HG02610 (cell line): ENCODE measurements around the gene LRP1B.

Experiments used
- ATAC-seq: cut with Tn5 transposase; IDR thresholded peaks from one replicate; pipeline ENCODE4 v1.9.1; 2021; ENCODE audit warnings: mild to moderate bottlenecking, moderate library complexity; ENCODE audit not compliant: unreplicated experiment

LRP1B gene

DNA sequence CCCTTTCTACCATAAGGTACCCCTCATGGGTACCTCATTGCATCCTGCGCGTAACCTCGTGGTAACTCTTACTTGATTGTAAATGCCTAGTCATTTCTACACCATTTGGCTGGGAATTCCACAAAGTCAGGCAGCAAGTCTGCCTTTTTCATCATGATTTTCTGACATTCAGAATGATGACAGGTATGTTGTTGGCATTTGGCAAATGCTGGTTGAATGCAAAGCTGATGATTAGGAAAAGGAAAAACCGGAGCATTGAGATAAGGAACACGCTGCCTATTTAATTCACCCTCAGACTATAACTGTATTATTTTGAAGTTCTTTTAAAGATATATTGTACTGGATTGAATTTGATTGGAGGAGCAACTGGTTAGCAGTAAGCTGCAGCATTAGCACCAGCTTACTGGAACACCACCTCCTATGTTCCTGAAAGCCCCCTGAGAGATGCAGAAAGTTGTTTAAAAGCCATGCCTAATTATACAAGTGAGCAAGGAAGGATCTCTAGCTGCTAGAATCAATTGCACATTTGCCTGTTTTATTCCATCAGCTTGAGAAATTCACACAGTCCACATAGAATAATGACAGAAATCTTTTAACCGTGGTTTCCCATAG, 520.1 kb downstream of the LRP1B start:
- no peak for ATAC-seq

DNA sequence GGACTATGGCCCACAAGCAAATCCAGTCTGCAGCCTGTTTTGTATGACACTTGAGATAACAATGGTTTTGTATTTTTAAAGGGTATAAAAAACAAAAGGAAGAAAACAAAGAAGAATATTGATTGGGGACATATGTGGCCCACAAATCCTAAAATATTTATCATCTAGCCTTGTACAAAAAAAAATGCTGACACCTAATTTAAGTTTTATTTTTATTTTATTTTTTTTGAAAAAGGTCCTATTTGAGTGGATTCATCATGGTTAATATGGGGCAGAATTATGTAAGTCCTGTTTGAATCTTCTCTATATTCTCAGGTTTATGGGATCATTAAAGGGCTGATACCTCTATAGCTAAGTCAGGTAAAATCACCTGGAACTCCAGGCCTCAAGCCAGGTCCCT, 525.7 kb downstream of the LRP1B start:
- ATAC-seq = no peak

DNA sequence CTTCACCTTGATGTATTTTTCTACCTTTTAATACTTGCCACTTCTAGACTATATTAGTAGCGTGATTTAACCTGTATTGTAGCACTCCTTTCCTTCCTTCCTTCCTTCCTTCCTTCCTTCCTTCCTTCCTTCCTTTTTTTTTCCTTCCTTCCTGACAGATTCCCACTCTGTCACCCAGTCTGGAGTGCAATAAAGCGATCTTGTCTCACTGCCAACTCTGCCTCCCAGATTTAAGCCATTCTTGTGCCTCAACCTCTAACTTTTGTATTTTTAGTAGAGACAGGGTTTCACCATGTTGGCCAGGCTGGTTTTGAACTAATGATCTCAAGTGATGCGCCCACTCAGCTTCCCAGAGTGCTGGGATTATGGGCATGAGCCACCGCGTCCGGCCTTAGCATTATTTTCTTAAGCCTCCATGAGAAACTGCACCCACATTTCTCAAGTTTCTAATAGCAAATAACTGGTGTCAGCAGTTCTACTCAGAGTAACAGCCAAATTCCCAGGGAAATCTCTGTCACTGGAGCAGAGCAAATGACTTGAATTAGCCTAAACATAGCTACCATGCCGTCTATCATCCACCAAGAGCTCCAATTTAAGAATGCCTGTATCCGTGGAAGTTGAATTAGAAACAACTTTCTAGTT, 529.2 kb downstream of the LRP1B start:
- no peak for ATAC-seq

DNA sequence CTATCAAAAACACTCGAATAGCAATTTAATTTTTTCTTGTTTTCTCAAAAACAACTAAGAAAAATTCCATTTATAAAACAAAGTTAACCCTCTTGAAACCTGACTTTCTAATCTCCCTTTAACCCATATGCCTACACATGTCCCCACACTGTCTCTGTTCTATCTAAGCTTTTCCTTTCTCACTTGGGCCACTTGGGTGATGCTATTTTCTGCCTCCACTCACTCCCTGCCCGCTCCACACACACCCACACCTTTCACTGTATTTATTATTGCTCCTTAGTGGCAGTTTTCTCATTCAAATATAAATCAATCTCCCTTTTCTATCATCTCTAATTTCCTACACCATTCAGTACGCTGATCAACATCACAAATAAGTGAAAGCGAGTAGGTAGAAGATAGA, 531.1 kb downstream of the LRP1B start:
- no peak for ATAC-seq

DNA sequence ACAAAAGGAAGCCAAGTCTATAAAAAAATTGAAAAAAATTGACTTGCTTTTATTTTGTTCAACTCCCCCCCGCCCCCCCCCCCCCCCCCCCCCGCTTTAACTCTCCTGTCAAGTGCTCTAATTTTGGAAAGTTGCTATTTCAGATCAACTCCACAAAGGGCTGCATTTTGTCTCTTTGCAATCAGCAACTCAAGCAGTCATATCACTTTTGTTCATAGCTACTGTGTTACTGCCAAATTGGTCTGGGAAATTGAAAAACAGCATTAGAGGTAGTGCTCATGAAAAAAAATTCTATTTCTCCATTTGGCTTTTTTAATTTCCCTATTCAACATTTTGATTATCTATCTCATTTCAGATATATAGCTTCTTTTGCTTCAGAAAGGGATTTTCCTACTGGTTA, 531.8 kb downstream of the LRP1B start:
- no peak for ATAC-seq

DNA sequence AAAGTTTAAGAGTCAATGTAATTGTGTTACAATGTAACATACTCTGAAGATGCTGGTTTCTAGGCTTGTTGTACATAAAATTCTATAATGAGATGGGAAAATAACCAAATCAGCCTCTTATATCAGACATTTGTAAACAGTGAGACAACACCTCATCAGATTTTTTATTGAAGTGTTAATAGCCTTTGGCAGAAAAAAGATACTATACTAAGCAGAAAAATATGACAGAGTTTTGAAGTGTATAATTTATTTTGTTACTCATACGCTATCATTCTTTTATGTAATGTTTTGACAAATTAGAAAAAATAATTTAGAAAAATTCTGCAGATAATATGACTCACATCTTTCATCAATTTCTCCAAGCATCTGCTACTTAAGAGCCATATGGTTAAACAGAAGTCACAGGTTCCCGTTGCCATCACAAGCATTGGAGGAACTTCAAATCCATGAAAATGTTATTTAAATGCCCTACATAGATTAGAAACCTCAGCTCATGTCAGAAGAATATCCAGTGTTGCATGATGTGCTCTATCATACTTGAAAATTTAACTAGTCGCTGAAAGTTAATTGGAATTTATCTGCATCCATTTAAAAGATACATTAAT, 535.4 kb downstream of the LRP1B start:
- ATAC-seq = no peak

DNA sequence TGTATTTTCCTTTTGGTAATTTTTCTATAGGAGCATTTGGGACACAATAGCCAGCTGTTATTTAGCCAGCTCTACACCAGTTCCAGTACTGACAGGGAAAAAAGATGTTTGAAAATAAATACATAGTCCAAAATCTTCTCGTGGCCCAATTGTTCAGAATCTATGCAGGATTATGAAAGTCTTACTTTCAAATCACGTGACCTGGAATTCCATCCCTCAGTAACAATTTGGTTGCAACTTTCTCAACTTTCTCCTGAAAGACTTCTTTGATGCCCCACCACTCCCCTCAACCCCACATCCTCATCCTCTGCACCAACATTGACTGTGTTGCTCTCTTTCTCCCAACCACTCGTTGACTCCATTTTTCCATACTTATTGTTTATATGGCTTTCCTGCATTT, 539.0 kb downstream of the LRP1B start:
- no peak for ATAC-seq

DNA sequence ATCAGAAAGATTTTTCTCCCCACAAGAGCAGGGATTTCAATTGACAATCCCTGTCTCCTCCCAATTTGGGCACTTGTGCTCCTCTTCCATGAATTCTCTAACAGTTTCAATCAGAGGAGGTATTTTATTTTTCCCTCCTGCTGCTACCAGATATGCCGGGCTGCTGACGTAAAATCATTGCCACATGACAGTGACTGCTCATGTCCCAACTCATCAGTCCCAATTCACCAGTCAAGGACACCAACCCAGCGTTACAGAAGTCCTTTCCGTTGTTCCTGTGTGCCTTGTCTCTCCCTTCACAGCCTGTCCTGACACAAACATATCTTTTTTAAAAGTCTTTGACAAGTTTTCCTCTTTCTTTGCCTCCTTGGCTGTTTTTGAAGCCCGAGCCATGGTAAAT, 540.2 kb downstream of the LRP1B start:
- no peak for ATAC-seq

DNA sequence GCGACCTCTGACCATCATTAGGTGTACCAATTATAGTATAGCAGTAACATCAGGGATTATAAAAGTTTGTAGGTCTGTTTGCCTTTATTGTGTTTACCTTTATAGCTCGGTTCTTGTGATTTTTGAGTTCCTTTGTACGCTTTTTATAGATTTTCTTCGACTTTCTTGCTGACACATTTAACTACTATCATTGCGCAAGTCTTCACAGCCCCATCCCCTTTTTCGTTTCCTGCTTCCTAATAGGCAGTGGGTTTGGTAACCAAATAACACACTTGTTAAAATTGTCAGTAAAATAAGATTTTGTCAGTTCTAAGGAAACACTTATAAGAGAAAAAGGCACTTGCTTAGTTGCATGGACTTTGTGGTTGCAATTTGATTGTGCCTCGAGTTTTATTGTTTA, 541.5 kb downstream of the LRP1B start:
- no peak for ATAC-seq

DNA sequence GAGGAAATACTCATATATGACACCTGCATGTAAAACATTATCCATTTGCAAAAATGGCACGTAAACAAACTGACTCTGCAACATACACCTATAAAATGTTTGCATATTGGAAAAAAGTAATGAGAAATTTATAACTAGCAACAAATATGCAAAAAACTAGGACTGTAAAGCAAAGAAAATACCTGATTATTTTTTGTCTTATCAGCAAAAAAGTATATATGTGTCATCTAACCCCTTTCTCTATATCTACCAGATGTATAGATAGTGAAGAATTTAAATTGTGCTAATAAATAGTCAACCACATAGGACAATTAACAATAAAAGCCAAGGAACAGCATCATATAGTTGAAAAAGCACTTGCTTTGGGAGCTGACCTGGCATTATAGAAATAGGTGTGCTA, 543.8 kb downstream of the LRP1B start:
- ATAC-seq = no peak

DNA sequence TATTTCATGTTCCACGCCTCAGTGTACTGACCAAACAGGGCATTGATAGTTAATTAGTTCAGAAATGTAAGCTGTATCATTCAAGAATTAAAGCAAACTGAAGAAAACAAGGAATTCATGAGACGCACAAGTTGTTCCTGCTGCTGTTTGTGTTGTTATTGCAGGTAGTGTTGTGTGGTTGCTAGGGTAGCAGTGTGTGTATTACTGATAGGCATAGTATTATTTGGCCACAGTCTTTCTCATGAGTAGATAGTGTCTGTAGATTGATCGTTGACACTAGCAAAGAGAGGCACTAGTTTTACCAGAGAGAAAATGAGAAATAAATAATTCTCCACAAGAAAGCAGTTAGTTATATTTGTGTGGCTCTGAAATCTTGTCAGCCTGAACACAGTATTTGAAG, 548.6 kb downstream of the LRP1B start:
- ATAC-seq = no peak

DNA sequence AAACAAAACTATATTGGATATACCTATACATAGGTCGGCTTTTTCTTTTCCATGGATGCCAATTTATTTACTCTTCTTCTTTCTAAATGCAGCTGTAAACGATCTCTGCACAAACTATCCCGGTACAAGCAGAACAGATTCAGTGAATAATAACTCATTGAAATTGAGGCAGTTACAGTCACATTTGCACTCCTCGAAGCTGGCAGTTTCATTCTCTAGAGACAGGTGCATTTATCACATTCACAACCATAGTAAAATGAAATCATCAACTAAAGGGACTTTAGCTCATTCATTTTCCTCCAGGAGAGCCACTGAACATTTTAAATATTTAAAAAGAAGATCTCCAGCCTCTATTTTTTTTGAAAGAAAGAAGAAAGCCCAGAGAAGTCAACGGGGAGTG, 551.7 kb downstream of the LRP1B start:
- no peak for ATAC-seq

DNA sequence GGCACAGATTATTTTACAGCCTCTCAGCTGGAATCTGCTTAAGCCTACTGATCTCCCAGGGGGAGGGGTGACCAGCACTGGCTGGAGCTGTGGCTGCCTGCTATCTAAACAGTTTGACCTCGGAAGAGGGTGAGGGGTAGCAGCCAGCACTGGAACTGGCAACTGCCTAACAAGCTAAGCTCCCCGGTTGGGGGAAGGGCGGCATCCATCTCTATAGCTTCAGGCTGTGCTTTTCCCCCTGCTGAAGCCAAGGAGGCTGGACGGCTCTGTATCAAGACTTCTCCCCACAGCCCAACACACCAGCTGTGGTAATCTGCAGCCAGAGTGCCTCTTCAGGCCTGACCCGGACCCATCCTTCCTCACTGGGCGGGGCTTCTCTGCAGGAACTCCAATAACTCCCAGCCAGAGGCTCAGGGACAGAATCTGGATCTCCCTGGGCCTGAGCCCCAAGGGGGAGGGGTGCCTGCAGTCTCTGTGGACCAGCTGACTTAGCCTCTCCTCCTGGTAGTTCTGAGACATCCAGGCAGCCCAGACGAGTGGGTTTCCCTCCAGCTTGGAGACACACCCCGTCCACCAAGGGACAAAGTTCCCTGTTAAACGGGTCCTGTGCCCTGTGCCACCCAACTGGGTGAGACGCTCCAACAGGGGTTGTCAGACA, 560.2 kb downstream of the LRP1B start:
- ATAC-seq = no peak

DNA sequence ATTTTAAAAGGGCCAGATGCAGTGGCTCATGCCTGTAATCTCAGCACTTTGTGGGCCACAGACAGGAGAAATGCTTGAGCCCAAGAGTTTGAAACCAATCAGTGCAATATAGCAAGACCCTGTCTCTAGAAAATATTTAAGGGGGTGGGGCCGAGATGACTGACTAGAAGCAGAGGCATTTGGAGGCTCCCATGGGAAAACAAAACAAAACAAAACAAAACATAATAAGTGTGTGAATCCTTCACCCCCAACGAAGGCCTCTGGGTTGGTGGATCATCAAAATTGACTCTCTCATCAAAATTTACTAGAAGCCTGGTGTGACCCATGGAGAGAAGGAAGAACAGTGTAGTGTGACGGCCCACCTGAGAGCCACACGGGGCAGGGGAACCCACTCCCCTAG, 560.9 kb downstream of the LRP1B start:
- ATAC-seq = no peak

DNA sequence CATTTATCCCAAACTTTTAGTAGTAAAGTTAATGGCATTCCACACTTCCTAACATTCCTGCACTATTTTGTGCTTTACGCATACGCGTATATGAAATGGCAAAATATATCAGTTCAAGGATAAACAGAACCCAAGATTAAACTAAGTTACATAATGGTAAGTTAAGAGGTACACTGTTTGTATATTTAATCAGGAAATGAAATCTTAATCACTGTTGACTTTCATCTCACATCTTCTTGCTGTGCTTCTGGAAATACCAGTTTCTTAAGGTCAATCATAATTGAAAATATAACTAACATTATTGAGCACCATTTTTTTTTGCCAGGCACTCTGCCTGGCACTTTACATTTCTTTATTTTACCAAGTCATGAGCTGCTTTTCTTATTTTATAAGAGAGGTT, 565.2 kb downstream of the LRP1B start:
- no peak for ATAC-seq

DNA sequence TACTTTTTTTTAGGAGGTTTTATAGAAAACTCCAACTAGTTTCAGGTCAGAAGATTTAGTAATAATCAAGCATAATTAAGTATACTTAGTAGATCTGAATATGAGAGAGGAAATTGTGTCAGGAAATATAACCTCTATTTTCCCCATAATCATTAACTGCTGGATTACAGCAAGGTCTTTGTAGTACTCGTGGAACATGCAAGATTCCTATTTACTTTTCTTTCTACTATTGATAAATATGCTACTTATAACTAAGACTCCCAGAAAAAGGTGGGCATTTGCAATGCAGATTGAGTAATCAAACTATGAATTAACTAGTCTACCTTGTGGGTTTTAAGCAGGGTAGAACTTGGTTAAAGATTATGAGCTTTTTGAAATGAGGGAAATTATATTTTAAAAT, 570.1 kb downstream of the LRP1B start:
- ATAC-seq = no peak

DNA sequence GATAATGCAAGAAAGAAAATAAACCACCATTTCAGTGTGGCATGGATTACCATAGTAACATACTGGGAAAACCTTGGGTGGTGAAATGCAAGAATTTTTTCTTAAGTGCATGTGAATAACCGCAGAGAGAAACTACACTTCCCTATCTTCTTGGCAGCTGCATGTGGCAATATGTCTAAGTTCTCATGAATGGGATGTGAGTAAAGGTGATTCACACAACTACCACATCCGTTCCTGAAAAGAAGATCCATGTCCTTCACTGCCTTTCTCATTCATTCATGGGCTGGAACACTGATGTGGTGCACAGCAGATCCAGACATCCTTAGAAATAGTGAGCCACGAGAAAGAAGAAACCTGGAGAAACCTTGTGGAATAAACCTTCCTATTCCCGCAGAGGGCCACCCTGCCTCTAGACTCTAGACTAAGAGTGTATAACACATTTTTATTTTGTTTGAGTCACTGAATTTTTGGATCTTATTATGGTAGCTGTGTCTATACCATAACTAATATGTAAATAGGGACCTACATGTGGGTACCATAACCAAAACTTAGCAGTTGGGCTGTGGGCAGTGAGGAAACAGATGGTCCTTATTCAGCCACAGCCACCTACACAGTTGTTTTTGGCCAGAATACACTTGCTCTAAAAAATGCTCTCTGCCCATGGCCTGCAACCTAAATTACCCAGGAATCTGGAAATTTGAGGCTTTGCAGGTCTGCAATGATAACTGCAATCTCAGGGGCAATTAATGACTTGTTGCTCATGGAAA, 573.3 kb downstream of the LRP1B start:
- peak; percentile 89 for ATAC-seq

DNA sequence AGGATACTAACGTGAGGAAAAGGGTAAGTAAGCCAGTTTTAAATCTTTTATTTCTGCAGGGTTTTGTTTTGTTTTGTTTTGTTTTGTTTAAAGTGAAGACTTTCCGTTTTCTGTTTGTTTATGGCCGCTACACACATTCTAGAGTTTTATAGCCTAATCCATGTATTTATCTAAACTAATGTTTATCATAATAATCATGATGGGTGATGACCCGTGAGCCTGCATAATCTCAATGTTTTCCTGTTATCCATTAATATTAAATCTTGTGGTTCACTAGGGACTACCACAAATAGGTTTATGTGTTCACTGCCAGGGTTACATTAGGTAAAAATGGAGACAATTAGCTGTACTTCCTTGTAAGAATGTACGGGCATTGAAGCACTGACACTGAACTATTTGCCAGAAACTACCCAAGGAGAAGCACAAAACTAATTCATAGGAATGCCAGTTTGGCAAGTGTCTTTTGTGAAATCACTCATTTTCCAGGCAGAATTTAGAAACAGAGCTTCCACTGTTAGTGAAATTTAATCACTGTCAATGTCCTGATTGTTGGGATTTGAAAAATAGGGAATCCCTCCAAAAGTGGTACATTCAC, 574.8 kb downstream of the LRP1B start:
- ATAC-seq = no peak

DNA sequence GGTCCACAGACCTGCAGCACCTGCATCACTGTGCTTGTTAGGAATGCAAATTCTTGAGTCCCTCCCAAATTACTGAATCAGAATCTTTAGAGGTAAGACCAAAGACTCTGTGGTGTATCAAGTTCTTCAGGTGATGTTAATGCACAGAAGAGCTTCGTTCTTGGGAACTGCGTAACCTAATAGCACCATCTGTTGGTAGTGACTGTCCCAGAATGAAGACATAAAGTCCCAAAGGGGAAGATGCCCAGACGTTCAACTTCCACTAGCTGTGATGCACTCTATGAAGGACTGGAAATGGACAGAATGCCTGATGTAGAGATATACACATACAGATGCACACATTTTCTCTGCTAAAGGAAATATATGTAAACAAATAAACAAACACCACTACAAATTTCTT, 576.0 kb downstream of the LRP1B start:
- peak; percentile 78 for ATAC-seq

DNA sequence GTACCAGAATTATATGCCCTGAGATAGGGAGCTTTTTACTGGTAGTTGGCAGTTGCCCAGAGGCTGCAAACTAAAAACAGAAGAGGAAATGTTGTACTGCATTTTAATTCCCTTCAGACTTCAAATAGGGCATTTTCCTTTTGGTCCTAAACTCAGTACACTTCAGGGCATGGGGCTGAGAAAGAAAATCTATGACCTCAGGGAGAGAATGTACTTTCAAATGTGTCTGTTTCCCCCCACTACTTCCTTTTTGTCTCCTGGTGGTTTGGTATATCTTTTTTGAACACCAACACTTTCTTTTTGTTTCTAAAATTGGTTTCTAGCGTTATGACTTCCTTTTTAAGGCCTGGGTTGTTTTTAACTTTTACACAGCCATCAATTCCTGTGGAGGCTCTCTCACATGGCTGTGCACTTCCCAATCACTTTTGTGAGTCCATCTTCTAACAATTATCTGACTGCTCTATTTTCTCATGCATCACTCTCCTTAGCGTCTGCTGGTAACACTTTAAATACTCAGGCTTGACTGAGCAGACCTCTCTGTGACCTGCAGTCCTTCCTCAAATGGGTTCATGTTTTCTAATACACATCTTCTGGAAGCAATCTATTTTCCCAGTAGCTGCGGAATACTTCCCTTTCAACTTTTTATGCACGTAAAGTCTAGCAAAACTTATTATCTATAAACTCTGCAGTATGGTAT, 596.0 kb downstream of the LRP1B start:
- peak; percentile 87 for ATAC-seq
